ENCODE results near the gene F11R.

Gene F11R

GRCh38 chr1:161047436-161048420 lies 26.8 kb upstream of the F11R start:
- Mint-ChIP-seq H3K27ac (peak overlapping the region; percentile 98), H3K4me3 (no peak overlapping the region), H3K9me3 (peaks cover 4% of the 10 kb centered on the region), H3K4me1 (peaks cover 42% of the 10 kb centered on the region), H3K27me3 (no peaks in the 10 kb centered on the region), H3K36me3 (ENCODE audit: low read depth) (peaks cover 70% of the 10 kb centered on the region)
- no peak for DNase-seq
- ATAC-seq = no peak

- peaks cover 4% of the 10 kb centered on the region for H3K9me3 Mint-ChIP-seq
- H3K27ac Mint-ChIP-seq = peak overlapping the region; percentile 98
- H3K4me3 Mint-ChIP-seq = peak overlapping the region; percentile 91
- H3K4me1 Mint-ChIP-seq = peaks cover 41% of the 10 kb centered on the region
- no peak for ATAC-seq
- no peak for DNase-seq
- H3K36me3 Mint-ChIP-seq (ENCODE audit: low read depth) = peaks cover 69% of the 10 kb centered on the region
- H3K27me3 Mint-ChIP-seq = no peaks in the 10 kb centered on the region
Observed at GRCh38 chr1:161046605-161047228, 25.8 kb upstream of the F11R start.

- Mint-ChIP-seq H3K4me3 (peak within 1 kb of the TSS; percentile 91), H3K27me3 (no peaks in the 10 kb centered on the region), H3K27ac (peak within 1 kb of the TSS; percentile 98), H3K4me1 (peaks cover 44% of the 10 kb centered on the region), H3K36me3 (ENCODE audit: low read depth) (peaks cover 74% of the 10 kb centered on the region), H3K9me3 (peaks cover 4% of the 10 kb centered on the region)
- ATAC-seq (peak; percentile 76), DNase-seq (peak; percentile 91)
Observed at GRCh38 chr1:161045736-161046604, 25.0 kb upstream of the F11R start, which contains the start of gene USF1. Gene USF1, minus strand, starts transcription at chr1:161045977. Its CDS starts 2,702 bp downstream, at chr1:161043275.

GRCh38 chr1:161044908-161045735 lies 24.2 kb upstream of the F11R start:
- Mint-ChIP-seq H3K4me1 (peaks cover 48% of the 10 kb centered on the region), H3K27me3 (no peaks in the 10 kb centered on the region), H3K27ac (peak overlapping the region; percentile 98), H3K36me3 (ENCODE audit: low read depth) (peaks cover 77% of the 10 kb centered on the region), H3K4me3 (peak overlapping the region; percentile 91), H3K9me3 (peaks cover 4% of the 10 kb centered on the region)
- DNase-seq (peak; percentile 71), ATAC-seq (peak; percentile 71)

- peaks cover 4% of the 10 kb centered on the region for H3K9me3 Mint-ChIP-seq
- DNase-seq (no peak), ATAC-seq (no peak)
- peaks cover 76% of the 10 kb centered on the region for H3K36me3 Mint-ChIP-seq (ENCODE audit: low read depth)
- H3K27ac Mint-ChIP-seq = peak overlapping the region; percentile 96
- H3K4me3 Mint-ChIP-seq = peak overlapping the region; percentile 91
- no peaks in the 10 kb centered on the region for H3K27me3 Mint-ChIP-seq
- H3K4me1 Mint-ChIP-seq = peaks cover 54% of the 10 kb centered on the region
Observed at GRCh38 chr1:161044535-161044907, 23.6 kb upstream of the F11R start.

GRCh38 chr1:161039546-161039945 lies 18.6 kb upstream of the F11R start:
- no peaks in the 10 kb centered on the region for H3K27me3 Mint-ChIP-seq
- peaks cover 61% of the 10 kb centered on the region for H3K4me1 Mint-ChIP-seq
- peak overlapping the region; percentile 91 for H3K27ac Mint-ChIP-seq
- ATAC-seq (no peak), DNase-seq (no peak)
- H3K9me3 Mint-ChIP-seq = no peaks in the 10 kb centered on the region
- H3K4me3 Mint-ChIP-seq = peak overlapping the region; percentile 88
- peaks cover 49% of the 10 kb centered on the region for H3K36me3 Mint-ChIP-seq (ENCODE audit: low read depth)

- ATAC-seq (no peak), DNase-seq (no peak)
- Mint-ChIP-seq H3K4me1 (peaks cover 60% of the 10 kb centered on the region), H3K27ac (peak overlapping the region; percentile 91), H3K36me3 (ENCODE audit: low read depth) (peaks cover 45% of the 10 kb centered on the region), H3K27me3 (no peaks in the 10 kb centered on the region), H3K4me3 (peak overlapping the region; percentile 88), H3K9me3 (no peaks in the 10 kb centered on the region)
Observed at GRCh38 chr1:161039154-161039545, 18.2 kb upstream of the F11R start.

GRCh38 chr1:161038523-161039153 lies 17.7 kb upstream of the F11R start, which contains the start of gene TSTD1:
Gene TSTD1, minus strand, starts transcription at chr1:161038964. Its CDS starts 75 bp downstream, at chr1:161038889.
- peaks cover 61% of the 10 kb centered on the region for H3K4me1 Mint-ChIP-seq

GRCh38 chr1:161037661-161038522 lies 16.9 kb upstream of the F11R start:
- ATAC-seq (no peak), DNase-seq (no peak)
- Mint-ChIP-seq H3K4me1 (peaks cover 65% of the 10 kb centered on the region), H3K27me3 (no peaks in the 10 kb centered on the region), H3K27ac (peak overlapping the region; percentile 91), H3K4me3 (peak overlapping the region; percentile 88), H3K36me3 (ENCODE audit: low read depth) (peaks cover 42% of the 10 kb centered on the region), H3K9me3 (no peaks in the 10 kb centered on the region)

More at GRCh38 chr1:161038523-161039153, 17.7 kb upstream of the F11R start, which contains the start of gene TSTD1:
- peak within 1 kb of the TSS; percentile 91 for H3K27ac Mint-ChIP-seq
- H3K36me3 Mint-ChIP-seq (ENCODE audit: low read depth) = peaks cover 45% of the 10 kb centered on the region
- ATAC-seq (peak; percentile 87), DNase-seq (peak; percentile 89)
- H3K27me3 Mint-ChIP-seq = no peaks in the 10 kb centered on the region
- no peaks in the 10 kb centered on the region for H3K9me3 Mint-ChIP-seq
- peak within 1 kb of the TSS; percentile 88 for H3K4me3 Mint-ChIP-seq

- no peak for DNase-seq
- H3K27ac Mint-ChIP-seq = peak overlapping the region; percentile 68
- H3K9me3 Mint-ChIP-seq = no peaks in the 10 kb centered on the region
- H3K36me3 Mint-ChIP-seq (ENCODE audit: low read depth) = peaks cover 24% of the 10 kb centered on the region
- no peaks in the 10 kb centered on the region for H3K27me3 Mint-ChIP-seq
- ATAC-seq = peak; percentile 42
- peaks cover 57% of the 10 kb centered on the region for H3K4me1 Mint-ChIP-seq
- H3K4me3 Mint-ChIP-seq = no peak overlapping the region
Observed at GRCh38 chr1:161033751-161034150, 12.8 kb upstream of the F11R start.

- H3K36me3 Mint-ChIP-seq (ENCODE audit: low read depth) = peaks cover 29% of the 10 kb centered on the region
- H3K27ac Mint-ChIP-seq = peak overlapping the region; percentile 68
- H3K9me3 Mint-ChIP-seq = no peaks in the 10 kb centered on the region
- DNase-seq = no peak
- H3K4me3 Mint-ChIP-seq = peak overlapping the region; percentile 39
- H3K4me1 Mint-ChIP-seq = peaks cover 51% of the 10 kb centered on the region
- ATAC-seq = no peak
- no peaks in the 10 kb centered on the region for H3K27me3 Mint-ChIP-seq
Observed at GRCh38 chr1:161032409-161032808, 11.5 kb upstream of the F11R start.

GRCh38 chr1:161031874-161032273 lies 10.9 kb upstream of the F11R start:
- peaks cover 30% of the 10 kb centered on the region for H3K36me3 Mint-ChIP-seq (ENCODE audit: low read depth)
- no peaks in the 10 kb centered on the region for H3K27me3 Mint-ChIP-seq
- ATAC-seq (no peak), DNase-seq (no peak)
- peak overlapping the region; percentile 68 for H3K27ac Mint-ChIP-seq
- peaks cover 5% of the 10 kb centered on the region for H3K9me3 Mint-ChIP-seq
- H3K4me1 Mint-ChIP-seq = peaks cover 51% of the 10 kb centered on the region
- H3K4me3 Mint-ChIP-seq = no peak overlapping the region

Measured in activated naive CD8-positive, alpha-beta T cell treated with anti-CD3 and anti-CD28 coated beads, Interleukin-2, amount 50 U/mL, for 24 hours (primary cell).